PFSK-1 (cell line): ENCODE results near the gene CYTH4.

Experiments used
- FOXP2 ChIP-seq: optimal IDR thresholded peaks from 2 replicates; pipeline ENCODE3; 2011; ENCODE audit warnings: borderline replicate concordance, control low read depth, inconsistent platforms; ENCODE audit not compliant: insufficient read depth; ENCODE audit errors: extremely low read length, extremely low read depth
- POLR2AphosphoS5 ChIP-seq: IDR thresholded peaks from 2 replicates; pipeline ENCODE4 v1.6.1; 2012; ENCODE audit warnings: low read depth, mild to moderate bottlenecking, control low read depth, low read length, moderate library complexity
- SIN3A ChIP-seq: IDR thresholded peaks from 2 replicates; pipeline ENCODE4 v1.6.1; 2012; ENCODE audit warnings: mild to moderate bottlenecking, low read length, moderate library complexity, borderline replicate concordance; ENCODE audit not compliant: insufficient read depth
- TAF1 ChIP-seq: IDR thresholded peaks from 2 replicates; pipeline ENCODE4 v1.6.1; 2012; ENCODE audit warnings: low read length, control low read depth, borderline replicate concordance; ENCODE audit not compliant: insufficient read depth
- TF ChIP-seq, protein P1 (sequence below), 2 experiments: IDR thresholded peaks; 2 replicates each; pipeline versions ENCODE4 v1.6.1 to v1.8.0; 2011 to 2012; ENCODE audit warnings: low read depth in 2 of 2, low read length in 2 of 2, control low read depth in 1 of 2, inconsistent platforms in 1 of 2, mild to moderate bottlenecking in 1 of 2, moderate library complexity in 1 of 2; ENCODE audit not compliant: insufficient read depth in 1 of 2

CYTH4 gene

DNA sequence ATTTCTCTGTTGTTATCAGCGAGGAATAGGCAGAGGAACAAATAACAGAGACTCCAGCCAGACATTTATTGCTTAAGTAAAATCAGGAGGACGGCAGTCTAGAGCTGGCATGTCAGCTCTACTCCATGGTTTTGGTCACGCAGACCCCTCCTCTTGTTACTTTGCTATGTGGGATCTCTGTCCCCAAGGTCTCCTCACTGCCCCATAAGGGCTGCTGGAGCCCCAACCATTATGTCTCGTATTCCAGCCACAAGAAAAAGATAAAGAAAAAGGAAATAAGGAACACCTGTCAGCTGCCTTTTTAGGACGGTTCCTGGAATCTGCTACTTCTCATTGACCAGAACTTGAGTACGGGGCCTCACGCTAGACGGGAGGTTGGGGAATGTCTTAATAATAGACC lies 74.6 kb downstream of the CYTH4 start:
- TF ChIP-seq POLR2AphosphoS5 (no peak), TAF1 (no peak), FOXP2 (no peak), SIN3A (no peak)
- TF ChIP-seq, protein P1, sequence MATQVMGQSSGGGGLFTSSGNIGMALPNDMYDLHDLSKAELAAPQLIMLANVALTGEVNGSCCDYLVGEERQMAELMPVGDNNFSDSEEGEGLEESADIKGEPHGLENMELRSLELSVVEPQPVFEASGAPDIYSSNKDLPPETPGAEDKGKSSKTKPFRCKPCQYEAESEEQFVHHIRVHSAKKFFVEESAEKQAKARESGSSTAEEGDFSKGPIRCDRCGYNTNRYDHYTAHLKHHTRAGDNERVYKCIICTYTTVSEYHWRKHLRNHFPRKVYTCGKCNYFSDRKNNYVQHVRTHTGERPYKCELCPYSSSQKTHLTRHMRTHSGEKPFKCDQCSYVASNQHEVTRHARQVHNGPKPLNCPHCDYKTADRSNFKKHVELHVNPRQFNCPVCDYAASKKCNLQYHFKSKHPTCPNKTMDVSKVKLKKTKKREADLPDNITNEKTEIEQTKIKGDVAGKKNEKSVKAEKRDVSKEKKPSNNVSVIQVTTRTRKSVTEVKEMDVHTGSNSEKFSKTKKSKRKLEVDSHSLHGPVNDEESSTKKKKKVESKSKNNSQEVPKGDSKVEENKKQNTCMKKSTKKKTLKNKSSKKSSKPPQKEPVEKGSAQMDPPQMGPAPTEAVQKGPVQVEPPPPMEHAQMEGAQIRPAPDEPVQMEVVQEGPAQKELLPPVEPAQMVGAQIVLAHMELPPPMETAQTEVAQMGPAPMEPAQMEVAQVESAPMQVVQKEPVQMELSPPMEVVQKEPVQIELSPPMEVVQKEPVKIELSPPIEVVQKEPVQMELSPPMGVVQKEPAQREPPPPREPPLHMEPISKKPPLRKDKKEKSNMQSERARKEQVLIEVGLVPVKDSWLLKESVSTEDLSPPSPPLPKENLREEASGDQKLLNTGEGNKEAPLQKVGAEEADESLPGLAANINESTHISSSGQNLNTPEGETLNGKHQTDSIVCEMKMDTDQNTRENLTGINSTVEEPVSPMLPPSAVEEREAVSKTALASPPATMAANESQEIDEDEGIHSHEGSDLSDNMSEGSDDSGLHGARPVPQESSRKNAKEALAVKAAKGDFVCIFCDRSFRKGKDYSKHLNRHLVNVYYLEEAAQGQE (IDR thresholded peaks at IDR 0.05; ENCODE audit: insufficient read depth in 1 of 2, low read depth in 2 of 2, low read length in 2 of 2) = no peak

DNA sequence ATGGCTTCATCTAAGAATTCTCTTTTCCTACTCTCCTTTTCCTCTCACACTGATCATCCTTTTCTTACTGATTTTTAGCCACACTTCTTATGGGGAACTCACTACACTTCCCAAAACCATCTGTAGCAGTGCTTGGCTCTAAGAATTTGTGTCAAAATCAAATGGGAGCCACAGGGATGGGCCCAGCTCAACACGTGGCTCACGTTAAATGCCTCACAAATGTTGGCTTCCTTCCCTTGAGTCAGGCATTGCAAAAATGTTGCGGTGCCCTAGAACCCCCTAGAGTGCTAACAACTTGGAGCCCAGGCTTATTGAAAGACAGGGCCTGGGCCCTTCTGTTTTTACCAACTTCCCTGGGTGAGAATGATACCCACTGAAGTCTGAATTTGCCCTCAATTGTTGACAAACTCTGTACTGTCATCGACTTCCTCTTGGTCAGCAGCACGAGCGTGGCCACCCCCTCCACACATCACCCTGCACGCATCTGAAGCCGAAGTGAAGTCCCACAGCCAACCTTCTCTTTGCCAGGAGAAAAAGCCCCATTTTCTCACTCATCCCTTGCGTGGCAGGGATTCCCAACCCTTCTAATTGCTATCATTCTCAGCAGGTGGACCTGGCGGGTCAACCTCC lies 75.3 kb downstream of the CYTH4 start:
- TF ChIP-seq FOXP2 (no peak), TAF1 (no peak), POLR2AphosphoS5 (no peak), SIN3A (no peak)
- TF ChIP-seq, protein P1 (IDR thresholded peaks at IDR 0.05; ENCODE audit: insufficient read depth in 1 of 2, low read depth in 2 of 2, low read length in 2 of 2) = no peak

- no peak for TF ChIP-seq POLR2AphosphoS5
- TF ChIP-seq FOXP2 = no peak
- no peak for TF ChIP-seq SIN3A
- TF ChIP-seq, protein P1 (IDR thresholded peaks at IDR 0.05; ENCODE audit: insufficient read depth in 1 of 2, low read depth in 2 of 2, low read length in 2 of 2) = no peak
- TF ChIP-seq TAF1 = no peak
Measured at GRCh38 chr22:37358386-37358785, 76.1 kb downstream of the CYTH4 start.

DNA sequence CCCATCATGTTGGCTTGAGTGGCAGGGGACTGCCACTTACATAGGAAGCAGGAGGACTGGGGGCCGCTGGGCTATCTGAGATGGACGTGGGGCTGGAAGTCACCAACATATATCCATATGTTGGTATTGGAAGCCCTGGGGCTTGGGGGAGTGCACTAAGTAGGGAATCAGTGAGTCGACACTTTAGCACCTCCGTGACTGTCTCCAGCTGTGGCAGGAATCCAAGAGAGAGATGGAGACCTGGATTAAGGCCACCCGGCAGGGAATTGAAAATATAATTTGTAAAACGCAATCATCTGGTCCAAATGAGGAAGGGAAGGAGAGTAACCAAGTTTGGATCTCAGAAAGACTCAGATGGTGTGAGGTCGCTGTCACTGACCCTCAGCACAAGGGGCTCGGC lies 76.6 kb downstream of the CYTH4 start:
- TF ChIP-seq, protein P1 (IDR thresholded peaks at IDR 0.05; ENCODE audit: insufficient read depth in 1 of 2, low read depth in 2 of 2, low read length in 2 of 2) = no peak
- no peak for TF ChIP-seq TAF1
- TF ChIP-seq POLR2AphosphoS5 = no peak
- TF ChIP-seq FOXP2 = no peak
- TF ChIP-seq SIN3A = no peak
